ENCODE data around the gene FOXL3. TPM values are rescaled to one million over a fixed set of nuclear protein-coding genes. Genes with fewer than 3 reads are reported as not detected.

The FOXL3 gene
- total RNA-seq, 1 experiment from 2014 or later, result not detected

DNA sequence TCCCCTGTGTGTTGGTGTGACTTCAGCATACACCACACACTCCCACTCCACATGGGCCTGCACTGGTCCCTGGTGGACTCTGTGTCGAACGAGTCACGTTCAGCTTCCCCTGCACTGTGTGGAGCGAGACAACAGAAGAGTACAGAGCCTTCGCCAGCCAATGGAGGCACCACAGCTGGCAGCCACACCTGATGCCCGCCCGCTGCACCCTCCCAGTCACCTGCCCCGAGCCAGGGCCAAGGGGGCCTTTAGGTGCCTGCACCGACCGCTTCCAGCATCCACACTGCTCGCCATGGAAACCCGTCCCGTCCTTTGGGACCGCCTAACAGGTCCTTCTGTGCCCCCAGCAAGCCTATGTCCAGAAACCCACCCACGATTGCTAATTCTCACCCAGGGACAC is 9.2 kb downstream of the FOXL3 start:
- Histone ChIP-seq H4K5ac (ENCODE audit: insufficient read length, low read depth, low read length) (no peak overlapping the region), H4K8ac (replicated peaks; ENCODE audit: insufficient read length, low read depth, low read length) (no peak overlapping the region), H3K79me2 (ENCODE audit: insufficient read depth, low read length) (no peaks in the 10 kb centered on the region), H4K91ac (ENCODE audit: insufficient read length, low read depth, low read length) (no peak overlapping the region), H3K9me3 (ENCODE audit: control insufficient read depth, low read depth, low read length) (no peaks in the 10 kb centered on the region), H2BK20ac (ENCODE audit: low read depth, low read length, poor library complexity, severe bottlenecking) (no peak overlapping the region), H3K27ac (ENCODE audit: insufficient read length, low read depth, low read length) (no peak overlapping the region), H2BK5ac (ENCODE audit: insufficient read length, low read length) (no peak overlapping the region), H3K23ac (ENCODE audit: insufficient read length, low read depth, low read length) (no peak overlapping the region), H2AK5ac (ENCODE audit: insufficient read length, low read length) (no peak overlapping the region), H3K9ac (ENCODE audit: extremely low read depth, insufficient read length, low read length) (no peak overlapping the region), H3K56ac (ENCODE audit: insufficient read length, low read depth, low read length) (no peak overlapping the region), H2AFZ (ENCODE audit: low read length) (no peak overlapping the region), H2BK120ac (ENCODE audit: low read depth, low read length, poor library complexity, severe bottlenecking) (no peak overlapping the region), H3K4me2 (ENCODE audit: insufficient read depth, insufficient read length, low read length) (no peak overlapping the region), H4K20me1 (ENCODE audit: control insufficient read depth, insufficient read depth, insufficient read length) (no peaks in the 10 kb centered on the region), H3K4me1 (ENCODE audit: insufficient read depth, low read length) (no peaks in the 10 kb centered on the region), H3K27me3 (ENCODE audit: insufficient read depth, low read length) (no peaks in the 10 kb centered on the region), H2BK15ac (ENCODE audit: low read depth, low read length) (no peak overlapping the region), H3K4ac (ENCODE audit: low read depth, low read length) (no peak overlapping the region), H3K79me1 (ENCODE audit: insufficient read depth, low read depth, low read length, poor library complexity, severe bottlenecking) (no peaks in the 10 kb centered on the region), H2BK12ac (ENCODE audit: insufficient read length, low read depth, low read length) (no peak overlapping the region), H3K18ac (ENCODE audit: insufficient read length, low read depth, low read length) (no peak overlapping the region), H3K23me2 (ENCODE audit: insufficient read length, low read depth, low read length, poor library complexity, severe bottlenecking) (no peaks in the 10 kb centered on the region), H3K14ac (ENCODE audit: insufficient read depth, low read length) (no peak overlapping the region), H3T11ph (ENCODE audit: low read length) (no peak overlapping the region)
- WGBS (ENCODE audit: extremely low coverage, insufficient read length, low lambda C conversion rate), result no CpG with 5 or more reads among the region's 15 CpGs
- TF ChIP-seq, protein P1, sequence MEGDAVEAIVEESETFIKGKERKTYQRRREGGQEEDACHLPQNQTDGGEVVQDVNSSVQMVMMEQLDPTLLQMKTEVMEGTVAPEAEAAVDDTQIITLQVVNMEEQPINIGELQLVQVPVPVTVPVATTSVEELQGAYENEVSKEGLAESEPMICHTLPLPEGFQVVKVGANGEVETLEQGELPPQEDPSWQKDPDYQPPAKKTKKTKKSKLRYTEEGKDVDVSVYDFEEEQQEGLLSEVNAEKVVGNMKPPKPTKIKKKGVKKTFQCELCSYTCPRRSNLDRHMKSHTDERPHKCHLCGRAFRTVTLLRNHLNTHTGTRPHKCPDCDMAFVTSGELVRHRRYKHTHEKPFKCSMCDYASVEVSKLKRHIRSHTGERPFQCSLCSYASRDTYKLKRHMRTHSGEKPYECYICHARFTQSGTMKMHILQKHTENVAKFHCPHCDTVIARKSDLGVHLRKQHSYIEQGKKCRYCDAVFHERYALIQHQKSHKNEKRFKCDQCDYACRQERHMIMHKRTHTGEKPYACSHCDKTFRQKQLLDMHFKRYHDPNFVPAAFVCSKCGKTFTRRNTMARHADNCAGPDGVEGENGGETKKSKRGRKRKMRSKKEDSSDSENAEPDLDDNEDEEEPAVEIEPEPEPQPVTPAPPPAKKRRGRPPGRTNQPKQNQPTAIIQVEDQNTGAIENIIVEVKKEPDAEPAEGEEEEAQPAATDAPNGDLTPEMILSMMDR (conservative IDR thresholded peaks at IDR 0.05), result no peak
- H3K4me3 Mint-ChIP-seq, result no peak overlapping the region
- no peaks in the 10 kb centered on the region; a peak in 2 of 5 replicates for H3K9me3 Mint-ChIP-seq
- H3K36me3 Mint-ChIP-seq (ENCODE audit: insufficient read depth in 1 of 3, low read depth in 3 of 3), result no peaks in the 10 kb centered on the region; a peak in 1 of 7 replicates
- H3K27me3 Mint-ChIP-seq (ENCODE audit: low read depth), result peaks cover 7% of the 10 kb centered on the region
- no peak overlapping the region for H3K27ac Mint-ChIP-seq
- H3K4me1 Mint-ChIP-seq, result peaks cover 0 to 5% of the 10 kb centered on the region in 2 experiments; a peak in 1 of 4 replicates
- DNase-seq, result no peak
